GM06990 (cell line): Measurements from ENCODE around the gene UBAC2.
"Not testable (repeated sequence)": the region's sequence is repeated elsewhere in the genome, so short reads cannot be mapped to it uniquely, and the experiment has no call there.

Source experiments
- DNase-seq: peaks from one replicate; pipeline ENCODE4 v3.0.0-alpha.2; 2011; ENCODE audit not compliant: insufficient read length; ENCODE audit errors: extremely low read depth
- H3K27me3 ChIP-seq: replicated peaks from 2 replicates; pipeline ENCODE4 v1.6.0; 2011; ENCODE audit warnings: low read length; ENCODE audit not compliant: control insufficient read depth, insufficient read depth
- H3K36me3 ChIP-seq: 2 replicates; pipeline ENCODE4 v1.5.1; 2011; ENCODE audit warnings: low read length; ENCODE audit not compliant: control insufficient read depth, insufficient read depth
- H3K4me3 ChIP-seq: replicated peaks from 2 replicates; pipeline ENCODE4 v1.5.1; 2011; ENCODE audit warnings: low read depth, mild to moderate bottlenecking, control low read depth, low read length
- CTCF ChIP-seq: IDR thresholded peaks from 2 replicates; pipeline ENCODE4 v1.5.1; 2011; ENCODE audit warnings: low read length, control low read depth, mild to moderate bottlenecking, inconsistent platforms; ENCODE audit not compliant: insufficient read depth, poor library complexity, severe bottlenecking

UBAC2 gene

GRCh38 chr13:99404005-99404755 is 203.5 kb downstream of the UBAC2 start:
- no peaks in the 10 kb centered on the region for H3K27me3 ChIP-seq
- no peaks in the 10 kb centered on the region for H3K36me3 ChIP-seq
- no peak for DNase-seq
- TF ChIP-seq CTCF = no peak
- H3K4me3 ChIP-seq = no peak overlapping the region

GRCh38 chr13:99405966-99406365 is 205.3 kb downstream of the UBAC2 start:
- Histone ChIP-seq H3K27me3 (no peaks in the 10 kb centered on the region), H3K36me3 (no peaks in the 10 kb centered on the region), H3K4me3 (no peak overlapping the region)
- DNase-seq = no peak
- TF ChIP-seq CTCF = no peak

GRCh38 chr13:99406799-99407201 is 206.1 kb downstream of the UBAC2 start:
- H3K36me3 ChIP-seq = no peaks in the 10 kb centered on the region
- TF ChIP-seq CTCF = no peak
- no peak for DNase-seq

GRCh38 chr13:99407906-99408702 is 207.4 kb downstream of the UBAC2 start:
- H3K27me3 ChIP-seq = no peaks in the 10 kb centered on the region
- no peaks in the 10 kb centered on the region for H3K36me3 ChIP-seq
- TF ChIP-seq CTCF = no peak
- H3K4me3 ChIP-seq = no peak overlapping the region
- DNase-seq = no peak

More at GRCh38 chr13:99406799-99407201, 206.1 kb downstream of the UBAC2 start:
- H3K4me3 ChIP-seq = no peak overlapping the region
- H3K27me3 ChIP-seq = no peaks in the 10 kb centered on the region

GRCh38 chr13:99408703-99409000 is 208.0 kb downstream of the UBAC2 start:
- H3K27me3 ChIP-seq = no peaks in the 10 kb centered on the region
- H3K36me3 ChIP-seq = no peaks in the 10 kb centered on the region
- no peak for DNase-seq
- TF ChIP-seq CTCF = no peak
- H3K4me3 ChIP-seq = no peak overlapping the region

GRCh38 chr13:99409461-99410083 is 208.9 kb downstream of the UBAC2 start:
- not testable (repeated sequence) for H3K36me3 ChIP-seq, H3K4me3 ChIP-seq, H3K27me3 ChIP-seq, DNase-seq

GRCh38 chr13:99410646-99411475 is 210.2 kb downstream of the UBAC2 start:
- not testable (repeated sequence) for H3K27me3 ChIP-seq, DNase-seq, H3K4me3 ChIP-seq, H3K36me3 ChIP-seq
